Measurements from ENCODE around the gene USP17L25. TPM values are rescaled to one million over a fixed set of nuclear protein-coding genes. Genes with fewer than 3 reads are reported as not detected.

Gene USP17L25
- total RNA-seq (2014; rRNA removed; shearing (Covaris generic)) = not detected in 2 replicates

GRCh38 chr4:9329611-9330010, at the start of gene USP17L25:
Gene USP17L25 (plus strand): TSS chr4:9329911. CDS start chr4:9329911, 0 bp downstream.

GRCh38 chr4:9324865-9325264, 4.8 kb upstream of the USP17L25 start, which contains the start of gene USP17L24:
Gene USP17L24 (plus strand): TSS chr4:9325165. CDS start chr4:9325165, 0 bp downstream.

GRCh38 chr4:9334358-9334757, 4.6 kb downstream of the USP17L25 start, which contains the start of gene USP17L26:
Gene USP17L26 (plus strand): TSS chr4:9334658. CDS start chr4:9334658, 0 bp downstream.

GRCh38 chr4:9339103-9339502, 9.4 kb downstream of the USP17L25 start, which contains the start of gene USP17L5:
Gene USP17L5 (plus strand): TSS chr4:9339403. CDS start chr4:9339403, 0 bp downstream.

GRCh38 chr4:9343848-9344247, 14.1 kb downstream of the USP17L25 start, which contains the start of gene USP17L27:
Gene USP17L27 (plus strand): TSS chr4:9344148. CDS start chr4:9344148, 0 bp downstream.

GRCh38 chr4:9348593-9348992, 18.9 kb downstream of the USP17L25 start, which contains the start of gene USP17L28:
Gene USP17L28 (plus strand): TSS chr4:9348893. CDS start chr4:9348893, 0 bp downstream.

GRCh38 chr4:9353338-9353737, 23.6 kb downstream of the USP17L25 start, which contains the start of gene USP17L29:
Gene USP17L29 (plus strand): TSS chr4:9353638. CDS start chr4:9353638, 0 bp downstream.

GRCh38 chr4:9362829-9363228, 33.1 kb downstream of the USP17L25 start, which contains the start of gene USP17L30:
Gene USP17L30 (plus strand): TSS chr4:9363129. CDS start chr4:9363129, 0 bp downstream.

Other genes with a start within 250 kb of the USP17L25 start
- gene FAM90A26, start 159.5 kb upstream of the USP17L25 start, total RNA-seq (2014; rRNA removed; shearing (Covaris generic)) = not detected in 2 replicates
- gene USP17L10, start 119.3 kb upstream of the USP17L25 start, total RNA-seq (2014; rRNA removed; shearing (Covaris generic)) = not detected in 2 replicates
- gene USP17L11, start 114.5 kb upstream of the USP17L25 start, total RNA-seq (2014; rRNA removed; shearing (Covaris generic)) = not detected in 2 replicates
- gene USP17L12, start 109.8 kb upstream of the USP17L25 start, total RNA-seq (2014; rRNA removed; shearing (Covaris generic)) = not detected in 2 replicates
- not detected in 2 replicates for gene USP17L13, start 105.0 kb upstream of the USP17L25 start, total RNA-seq (2014; rRNA removed; shearing (Covaris generic))
- gene USP17L15, start 95.5 kb upstream of the USP17L25 start, total RNA-seq (2014; rRNA removed; shearing (Covaris generic)) = not detected in 2 replicates
- not detected in 2 replicates for gene USP17L17, start 86.0 kb upstream of the USP17L25 start, total RNA-seq (2014; rRNA removed; shearing (Covaris generic))
- not detected in 2 replicates for gene USP17L18, start 81.3 kb upstream of the USP17L25 start, total RNA-seq (2014; rRNA removed; shearing (Covaris generic))
- gene USP17L19, start 76.5 kb upstream of the USP17L25 start, total RNA-seq (2014; rRNA removed; shearing (Covaris generic)) = not detected in 2 replicates
- not detected in 2 replicates for gene USP17L20, start 71.8 kb upstream of the USP17L25 start, total RNA-seq (2014; rRNA removed; shearing (Covaris generic))
- gene USP17L21, start 67.0 kb upstream of the USP17L25 start, total RNA-seq (2014; rRNA removed; shearing (Covaris generic)) = not detected in 2 replicates
- gene USP17L22, start 62.3 kb upstream of the USP17L25 start, total RNA-seq (2014; rRNA removed; shearing (Covaris generic)) = not detected in 2 replicates
- gene USP17L24, start 4.7 kb upstream of the USP17L25 start, total RNA-seq (2014; rRNA removed; shearing (Covaris generic)) = not detected in 2 replicates
- not detected in 2 replicates for gene USP17L26, start 4.7 kb downstream of the USP17L25 start, total RNA-seq (2014; rRNA removed; shearing (Covaris generic))
- not detected in 2 replicates for gene USP17L5, start 9.5 kb downstream of the USP17L25 start, total RNA-seq (2014; rRNA removed; shearing (Covaris generic))
- not detected in 2 replicates for gene USP17L27, start 14.2 kb downstream of the USP17L25 start, total RNA-seq (2014; rRNA removed; shearing (Covaris generic))
- gene USP17L28, start 19.0 kb downstream of the USP17L25 start, total RNA-seq (2014; rRNA removed; shearing (Covaris generic)) = not detected in 2 replicates
- gene USP17L29, start 23.7 kb downstream of the USP17L25 start, total RNA-seq (2014; rRNA removed; shearing (Covaris generic)) = not detected in 2 replicates
- not detected in 2 replicates for gene USP17L30, start 33.2 kb downstream of the USP17L25 start, total RNA-seq (2014; rRNA removed; shearing (Covaris generic))
- not detected in 2 replicates for gene DEFB131A, start 114.5 kb downstream of the USP17L25 start, total RNA-seq (2014; rRNA removed; shearing (Covaris generic))

Data from A375 (cell line).